NCI-H748 (cell line): ENCODE measurements around the gene NOVA2.

Experiments used
- DNase-seq: peaks from one replicate; lab custom pipeline; 2025; ENCODE audit not compliant: unreplicated experiment; lab: John Stamatoyannopoulos, UW

The NOVA2 gene

GRCh38 chr19:45962021-45962420, 11.6 kb downstream of the NOVA2 start:
- no peak for DNase-seq

- peak; percentile 29 for DNase-seq
Measured at GRCh38 chr19:45960595-45961235, 12.9 kb downstream of the NOVA2 start.

GRCh38 chr19:45959517-45960025, 14.1 kb downstream of the NOVA2 start:
- no peak for DNase-seq

GRCh38 chr19:45958769-45959516, 14.7 kb downstream of the NOVA2 start:
- no peak for DNase-seq

GRCh38 chr19:45958320-45958719, 15.3 kb downstream of the NOVA2 start:
- no peak for DNase-seq

GRCh38 chr19:45955905-45956608, 17.6 kb downstream of the NOVA2 start:
- DNase-seq, result no peak

- DNase-seq, result peak; percentile 82
Measured at GRCh38 chr19:45954156-45954555, 19.5 kb downstream of the NOVA2 start.

GRCh38 chr19:45953676-45954075, 20.0 kb downstream of the NOVA2 start:
- DNase-seq, result no peak

GRCh38 chr19:45952686-45953505, 20.8 kb downstream of the NOVA2 start:
- DNase-seq, result peak; percentile 89

GRCh38 chr19:45952341-45952685, 21.4 kb downstream of the NOVA2 start:
- DNase-seq, result no peak

- DNase-seq, result no peak
Measured at GRCh38 chr19:45947926-45948325, 25.7 kb downstream of the NOVA2 start.

- no peak for DNase-seq
Measured at GRCh38 chr19:45940515-45940805, 33.2 kb downstream of the NOVA2 start.

GRCh38 chr19:45939792-45940514, 33.7 kb downstream of the NOVA2 start:
- DNase-seq, result no peak

GRCh38 chr19:45938733-45939319, 34.8 kb downstream of the NOVA2 start:
- DNase-seq, result no peak

- DNase-seq, result no peak
Measured at GRCh38 chr19:45935267-45935666, 38.4 kb downstream of the NOVA2 start.

GRCh38 chr19:45934551-45935230, 39.0 kb downstream of the NOVA2 start:
- no peak for DNase-seq

GRCh38 chr19:45933759-45934158, 39.9 kb downstream of the NOVA2 start:
- DNase-seq, result no peak

GRCh38 chr19:45931055-45931454, 42.6 kb downstream of the NOVA2 start:
- DNase-seq, result no peak

- no peak for DNase-seq
Measured at GRCh38 chr19:45929247-45929646, 44.4 kb downstream of the NOVA2 start.
